K562 (cell line): Measurements from ENCODE around the gene VWA5B1.

Experiments used
- BRF2 ChIP-seq: IDR thresholded peaks from 3 replicates; pipeline ENCODE4 v1.6.1; 2011; ENCODE audit warnings: borderline replicate concordance, mild to moderate bottlenecking; ENCODE audit not compliant: insufficient read length, insufficient read depth
- CTCF ChIP-seq, 3 experiments: IDR thresholded peaks in 2 of 3; conservative IDR thresholded peaks in 1 of 3; 2 replicates each; pipeline ENCODE4 v1.5.1; 2011 to 2012; ENCODE audit warnings: low read length in 3 of 3, mild to moderate bottlenecking in 3 of 3, control low read depth in 2 of 3, improper control_type of control experiment in 1 of 3, inconsistent platforms in 1 of 3, low read depth in 1 of 3, mixed read lengths in 1 of 3, moderate library complexity in 1 of 3; ENCODE audit not compliant: insufficient read depth in 2 of 3
- KDM1A ChIP-seq, 2 experiments: fragments of 450-650 bp; IDR thresholded peaks; 2 replicates each; pipeline ENCODE4 v1.6.1; 2016; ENCODE audit warnings: mild to moderate bottlenecking in 2 of 2
- TF ChIP-seq, protein P1 (sequence below): fragments of 450-650 bp; formaldehyde crosslinking; IDR thresholded peaks from 2 replicates; pipeline ENCODE4 v1.4.0; 2022; ENCODE audit warnings: missing genetic modification characterization

- TF ChIP-seq, protein P1, sequence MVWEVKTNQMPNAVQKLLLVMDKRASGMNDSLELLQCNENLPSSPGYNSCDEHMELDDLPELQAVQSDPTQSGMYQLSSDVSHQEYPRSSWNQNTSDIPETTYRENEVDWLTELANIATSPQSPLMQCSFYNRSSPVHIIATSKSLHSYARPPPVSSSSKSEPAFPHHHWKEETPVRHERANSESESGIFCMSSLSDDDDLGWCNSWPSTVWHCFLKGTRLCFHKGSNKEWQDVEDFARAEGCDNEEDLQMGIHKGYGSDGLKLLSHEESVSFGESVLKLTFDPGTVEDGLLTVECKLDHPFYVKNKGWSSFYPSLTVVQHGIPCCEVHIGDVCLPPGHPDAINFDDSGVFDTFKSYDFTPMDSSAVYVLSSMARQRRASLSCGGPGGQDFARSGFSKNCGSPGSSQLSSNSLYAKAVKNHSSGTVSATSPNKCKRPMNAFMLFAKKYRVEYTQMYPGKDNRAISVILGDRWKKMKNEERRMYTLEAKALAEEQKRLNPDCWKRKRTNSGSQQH (CRISPR knock-in tag): no peak
- TF ChIP-seq CTCF (IDR thresholded peaks at IDR 0.05 in 2 of 3, conservative IDR thresholded peaks at IDR 0.05 in 1 of 3; ENCODE audit: insufficient read depth in 2 of 3, low read depth in 1 of 3, low read length in 3 of 3) (no peak), BRF2 (no peak), KDM1A (IDR thresholded peaks at IDR 0.05) (no peak)
Observed at GRCh38 chr1:20317471-20317870, 26.8 kb downstream of the VWA5B1 start.
